Dermis blood vessel endothelial cell (primary cell): ENCODE measurements around the gene VOPP1. TPM values are rescaled to one million over a fixed set of nuclear protein-coding genes. Genes with fewer than 3 reads are reported as not detected.

ENCODE experiments used
- DNase-seq: peaks from one replicate; pipeline ENCODE4 v3.0.0; 2010
- total RNA-seq: library from RNA; depleted of rRNA; stranded (reverse); fragments of >200 nt; gene quantifications from 2 replicates; pipeline ENCODE4 v1.2.3, GENCODE V29; 2014

The VOPP1 gene
- total RNA-seq, 1 donor from 2014 or later, result 140 TPM

DNA sequence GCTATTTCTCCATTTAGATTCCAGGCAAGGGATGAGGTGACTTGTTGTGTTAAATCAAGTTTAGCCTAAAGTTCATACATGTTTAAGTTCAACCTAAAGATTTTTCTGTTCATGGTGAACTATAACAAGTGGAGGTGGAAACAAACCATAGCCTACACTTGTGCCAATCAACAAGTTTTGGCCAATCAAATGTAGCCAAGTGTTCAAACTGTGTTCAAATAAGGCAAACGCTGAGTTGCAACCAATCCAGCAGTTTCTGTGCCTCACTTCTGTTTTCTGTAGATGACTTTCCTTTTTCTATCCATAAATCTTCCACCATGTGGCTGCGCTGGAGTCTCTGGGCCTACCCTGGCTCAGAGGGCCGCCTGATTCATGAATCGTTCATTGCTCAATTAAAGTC, 4.5 kb upstream of the VOPP1 start:
- no peak for DNase-seq

GRCh38 chr7:55575733-55576132, 3.4 kb upstream of the VOPP1 start:
- no peak for DNase-seq

- peak; percentile 51 for DNase-seq
Measured at GRCh38 chr7:55575098-55575497, 2.8 kb upstream of the VOPP1 start.

GRCh38 chr7:55574051-55574717, 1.9 kb upstream of the VOPP1 start:
- DNase-seq, result peak; percentile 66

DNA sequence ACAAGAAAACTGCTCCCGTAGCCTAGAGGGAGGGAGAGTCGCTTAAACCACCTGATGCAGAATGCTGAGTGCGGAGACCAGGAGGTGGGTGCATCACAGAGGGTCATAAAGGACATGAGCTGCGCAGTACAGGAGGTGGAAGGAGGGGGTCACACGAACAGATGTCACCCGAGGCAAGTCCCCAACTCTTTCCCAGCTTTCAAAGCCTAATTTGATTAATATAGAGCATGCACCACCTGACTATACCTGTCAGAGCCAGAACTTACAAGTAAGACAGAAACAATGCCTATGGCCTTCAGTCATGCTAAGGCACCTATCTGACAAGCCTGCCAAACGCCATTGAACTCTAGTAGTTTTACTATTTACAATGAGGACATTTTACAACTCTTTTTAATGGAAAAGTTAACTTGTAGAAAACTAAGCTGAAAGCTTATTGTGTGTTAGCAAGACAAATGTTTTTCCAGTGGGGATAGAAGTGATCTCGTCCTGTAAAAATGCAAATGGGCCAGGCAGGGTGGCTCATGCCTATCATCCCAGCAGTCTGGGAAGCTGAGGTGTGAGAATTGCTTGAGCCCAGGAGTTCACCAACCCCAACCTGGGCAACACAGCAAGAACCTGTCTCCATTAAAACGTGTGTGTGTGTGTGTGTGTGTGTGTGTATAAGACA, 1.1 kb upstream of the VOPP1 start:
- DNase-seq, result no peak

- peak; percentile 61 for DNase-seq
Measured at GRCh38 chr7:55571511-55572377, 558 bp downstream of the VOPP1 start.

- DNase-seq, result peak; percentile 86
Measured at GRCh38 chr7:55570939-55571338, 1.4 kb downstream of the VOPP1 start.

- no peak for DNase-seq
Measured at GRCh38 chr7:55570218-55570873, 2.0 kb downstream of the VOPP1 start.

DNA sequence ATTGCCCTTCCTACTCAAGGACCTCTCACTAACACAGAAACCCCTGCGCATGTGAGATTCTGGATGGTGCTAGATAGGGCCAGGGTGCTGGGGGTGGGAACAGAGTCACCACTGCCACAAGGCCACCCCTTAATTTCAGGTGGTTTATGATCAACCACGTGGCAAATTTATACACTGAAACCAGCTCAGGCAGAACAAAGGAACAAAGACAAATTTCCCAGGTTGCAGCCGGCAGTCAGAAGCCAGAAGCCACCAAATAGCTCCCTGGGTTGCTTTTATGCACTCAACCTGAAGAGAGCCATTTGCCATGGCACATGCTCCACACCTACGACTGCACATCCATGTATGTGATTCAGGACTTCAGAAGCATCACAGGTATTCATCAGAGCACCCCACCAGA, 2.5 kb downstream of the VOPP1 start:
- no peak for DNase-seq

- peak; percentile 26 for DNase-seq
Measured at GRCh38 chr7:55569269-55569663, 3.0 kb downstream of the VOPP1 start.

DNA sequence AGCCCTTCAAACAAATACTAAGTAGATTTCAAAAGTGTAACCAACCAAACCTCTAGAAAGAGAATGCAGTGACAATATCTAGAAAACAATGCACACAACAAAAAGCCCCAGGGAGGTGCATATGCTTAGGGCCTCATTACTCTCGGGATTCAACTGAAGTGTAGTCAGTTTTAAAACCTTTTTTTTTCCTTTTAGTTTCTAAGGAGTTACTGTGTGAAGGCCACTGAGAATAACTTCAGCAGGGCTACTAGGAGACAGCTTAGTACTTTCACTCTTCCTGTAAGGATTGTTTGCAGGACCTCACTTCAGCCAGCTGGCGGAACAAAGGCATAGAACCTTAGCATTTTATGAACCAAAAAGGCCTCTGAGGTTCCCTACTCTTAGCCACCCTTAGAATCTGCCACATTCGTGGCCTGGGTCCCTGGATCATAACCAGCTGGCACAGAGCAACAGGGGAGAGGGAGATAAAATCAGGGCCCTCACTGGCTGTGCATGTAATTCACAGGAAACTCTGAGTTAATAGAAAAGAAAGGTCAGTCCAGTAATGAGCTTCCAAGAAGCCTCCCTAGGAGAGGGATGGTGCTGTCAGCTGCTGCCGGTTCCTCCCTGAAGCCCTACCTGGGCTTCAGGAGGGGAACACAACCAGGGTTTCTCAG, 3.6 kb downstream of the VOPP1 start:
- peak; percentile 48 for DNase-seq

DNA sequence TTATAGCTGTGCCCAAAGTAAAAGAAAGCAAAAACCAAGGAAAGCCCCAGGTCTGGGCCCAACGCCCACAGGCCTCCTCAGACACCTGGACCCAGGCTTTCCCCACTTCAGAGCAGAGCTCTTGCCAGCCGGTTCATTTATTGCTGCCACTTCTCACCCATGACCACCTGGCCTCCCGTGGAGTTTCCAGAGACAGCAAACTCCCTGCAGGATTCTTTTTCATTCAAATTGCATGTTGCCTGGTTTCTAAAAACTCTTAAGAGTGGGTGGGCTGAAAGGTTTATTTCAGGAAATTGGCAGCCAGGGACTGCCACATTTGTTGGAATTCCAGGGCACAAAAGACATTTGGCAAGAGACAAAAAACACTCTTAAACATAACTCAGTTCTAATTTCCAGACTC, 4.7 kb downstream of the VOPP1 start:
- no peak for DNase-seq

GRCh38 chr7:55565681-55566080, 6.6 kb downstream of the VOPP1 start:
- no peak for DNase-seq

- DNase-seq, result no peak
Measured at GRCh38 chr7:55563596-55564325, 8.5 kb downstream of the VOPP1 start.

GRCh38 chr7:55561690-55562089, 10.6 kb downstream of the VOPP1 start:
- DNase-seq, result no peak

GRCh38 chr7:55558962-55559920, 13.1 kb downstream of the VOPP1 start:
- DNase-seq, result no peak

GRCh38 chr7:55557666-55558188, 14.6 kb downstream of the VOPP1 start:
- DNase-seq, result no peak

- DNase-seq, result no peak
Measured at GRCh38 chr7:55556492-55556891, 15.8 kb downstream of the VOPP1 start.

GRCh38 chr7:55556031-55556430, 16.3 kb downstream of the VOPP1 start:
- no peak for DNase-seq

GRCh38 chr7:55555160-55555559, 17.1 kb downstream of the VOPP1 start:
- no peak for DNase-seq
